Coronary artery (tissue), 2 donors: Measurements from ENCODE around the gene GPC4.

Source experiments
- DNase-seq: peaks from one replicate; pipeline ENCODE4 v3.0.0-alpha.2; 2017; ENCODE audit warnings: low spot score
- H3K27ac ChIP-seq, 2 donors: fragments of 200-600 bp; sonication (generic); one replicate each; pipeline ENCODE4 v1.5.1; 2016 to 2019
- H3K4me3 ChIP-seq: fragments of 200-600 bp; sonication (generic); 2 replicates; pipeline ENCODE4 v1.5.1; 2016; ENCODE audit warnings: mild to moderate bottlenecking, moderate library complexity
- CTCF ChIP-seq: fragments of 200-600 bp; sonication (generic); IDR thresholded peaks from one replicate; pipeline ENCODE4 v1.5.1; 2019; ENCODE audit warnings: antibody characterized with exemption

Gene GPC4

GRCh38 chrX:133401536-133401935 is 13.8 kb downstream of the GPC4 start:
- no peak for TF ChIP-seq CTCF
- H3K27ac ChIP-seq = peak overlapping the region in 1 of 2 donors; percentile 10

GRCh38 chrX:133399411-133399810 is 15.9 kb downstream of the GPC4 start:
- H3K27ac ChIP-seq = no peak overlapping the region
- no peak overlapping the region for H3K4me3 ChIP-seq
- TF ChIP-seq CTCF = no peak
- no peak for DNase-seq

More at GRCh38 chrX:133401536-133401935, 13.8 kb downstream of the GPC4 start:
- H3K4me3 ChIP-seq = no peak overlapping the region
- no peak for DNase-seq

DNA sequence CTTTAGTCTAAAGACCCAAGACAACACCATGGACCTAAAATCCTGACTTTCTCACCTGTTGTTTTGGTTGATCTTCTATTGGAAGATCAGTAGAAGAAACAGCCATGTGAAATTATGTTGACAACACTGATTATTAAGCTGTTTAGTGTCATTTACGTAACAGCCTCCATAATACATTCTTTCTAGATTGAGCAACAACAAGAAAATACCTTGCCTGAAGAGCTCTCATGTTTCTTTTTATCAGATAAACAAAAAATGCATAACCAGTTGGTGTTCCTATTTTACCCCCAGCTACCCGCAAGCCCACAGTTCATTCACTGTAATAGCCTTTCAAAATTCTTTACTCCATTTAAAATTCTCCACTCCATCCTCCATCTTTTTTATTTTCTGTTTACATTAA is 20.5 kb downstream of the GPC4 start:
- TF ChIP-seq CTCF = no peak
- Histone ChIP-seq H3K4me3 (no peak overlapping the region), H3K27ac (no peak overlapping the region)
- no peak for DNase-seq

DNA sequence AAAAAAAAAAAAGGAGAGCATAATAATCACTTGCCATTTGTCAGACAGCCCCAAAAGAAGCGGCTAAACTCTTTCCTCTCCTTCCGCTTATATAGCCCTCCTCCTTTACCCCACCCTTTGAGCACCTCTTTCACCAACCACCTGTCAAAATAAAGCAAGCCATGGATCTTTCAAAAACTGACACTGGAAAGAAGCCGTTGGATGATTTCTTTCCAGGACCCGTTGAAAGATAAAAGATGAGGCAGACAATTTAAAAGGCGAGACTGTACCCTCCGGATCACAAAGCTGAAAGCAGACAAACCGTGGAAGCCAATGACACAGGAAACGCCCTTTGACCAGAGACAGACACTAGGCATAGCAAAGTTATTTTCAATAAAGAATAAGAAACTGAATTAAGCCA is 22.6 kb downstream of the GPC4 start:
- Histone ChIP-seq H3K27ac (no peak overlapping the region), H3K4me3 (no peak overlapping the region)
- TF ChIP-seq CTCF = no peak
- DNase-seq = no peak

- no peak overlapping the region for H3K27ac ChIP-seq
- TF ChIP-seq CTCF = no peak
- DNase-seq = no peak
- H3K4me3 ChIP-seq = no peak overlapping the region
Observed at GRCh38 chrX:133391111-133391510, 24.2 kb downstream of the GPC4 start.

DNA sequence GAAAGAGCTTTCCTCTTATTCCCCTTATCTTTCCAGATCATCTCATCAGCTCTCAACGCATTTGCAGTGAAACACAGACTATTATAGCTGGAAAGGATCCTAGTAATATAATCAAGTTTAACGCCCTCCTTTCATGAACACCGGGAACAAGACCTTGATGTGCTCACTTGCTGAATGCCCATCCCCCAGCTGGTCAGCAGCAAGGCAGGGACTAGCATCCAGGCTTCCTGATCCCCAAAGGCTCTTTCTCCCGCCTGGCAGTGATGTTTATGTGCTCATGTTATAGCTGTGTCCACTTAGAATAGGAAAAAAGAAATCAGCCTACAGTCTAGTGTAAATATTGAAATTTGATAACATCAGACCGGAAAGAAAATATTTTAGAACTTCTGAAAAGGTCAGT is 24.6 kb downstream of the GPC4 start:
- DNase-seq = no peak
- H3K27ac ChIP-seq = no peak overlapping the region
- H3K4me3 ChIP-seq = no peak overlapping the region
- TF ChIP-seq CTCF = no peak

DNA sequence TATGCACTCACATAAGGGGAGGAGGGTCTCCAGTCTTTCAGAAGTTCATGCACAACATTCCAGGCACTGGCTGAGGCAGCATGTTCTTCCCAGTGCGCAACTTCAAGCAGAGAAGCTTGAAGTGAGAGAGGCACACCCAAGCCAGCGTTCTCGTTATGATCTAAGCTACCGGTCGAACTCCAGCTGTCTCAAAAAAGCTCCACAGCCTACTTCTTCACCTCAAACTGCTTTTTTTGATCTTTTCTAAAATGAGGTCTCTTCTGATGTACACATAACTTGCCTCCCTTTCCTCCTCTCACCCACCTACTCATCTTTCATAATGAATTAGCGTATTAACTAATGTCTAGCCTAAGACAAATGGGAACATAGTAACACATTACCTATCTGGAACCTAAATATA is 25.3 kb downstream of the GPC4 start:
- no peak for TF ChIP-seq CTCF
- no peak for DNase-seq
- no peak overlapping the region for H3K4me3 ChIP-seq
- H3K27ac ChIP-seq = no peak overlapping the region
